Testis (tissue), 2 donors: ENCODE results near the gene FAM20C.

Source experiments
- POLR2A ChIP-seq: fragments of 450-650 bp; IDR thresholded peaks from one replicate; pipeline ENCODE4 v1.6.1; 2017; ENCODE audit warnings: antibody characterized with exemption, mild to moderate bottlenecking, moderate library complexity
- TF ChIP-seq, protein P1 (sequence below), 3 experiments: fragments of 450-650 bp in 2 of 3; fragments of 200-600 bp in 1 of 3; sonication (generic) in 1 of 3; IDR thresholded peaks; one replicate each; pipeline ENCODE4 v1.5.1; 2016 to 2019; ENCODE audit warnings: antibody characterized with exemption in 3 of 3, mild to moderate bottlenecking in 2 of 3, moderate library complexity in 1 of 3

DNA sequence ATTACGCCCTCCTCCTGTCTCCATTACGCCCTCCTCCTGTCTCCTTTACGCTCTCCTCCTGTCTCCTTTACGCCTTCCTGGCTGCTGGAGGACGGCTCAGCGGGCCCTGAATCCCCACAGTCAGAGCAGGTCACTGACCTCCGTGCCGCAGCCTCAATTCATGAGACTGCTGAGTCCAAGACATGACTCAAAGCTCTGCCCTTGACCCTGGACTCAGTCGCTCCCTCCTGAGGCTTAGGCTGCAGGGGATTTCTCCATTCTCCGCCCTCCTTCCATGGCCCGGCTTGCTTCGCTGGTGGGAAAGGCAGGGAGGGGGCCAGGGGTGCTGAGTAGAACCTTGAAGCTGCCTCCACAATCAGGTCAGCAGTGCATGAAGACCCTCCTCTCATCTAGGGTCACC, 76.6 kb downstream of the FAM20C start:
- TF ChIP-seq, protein P1, sequence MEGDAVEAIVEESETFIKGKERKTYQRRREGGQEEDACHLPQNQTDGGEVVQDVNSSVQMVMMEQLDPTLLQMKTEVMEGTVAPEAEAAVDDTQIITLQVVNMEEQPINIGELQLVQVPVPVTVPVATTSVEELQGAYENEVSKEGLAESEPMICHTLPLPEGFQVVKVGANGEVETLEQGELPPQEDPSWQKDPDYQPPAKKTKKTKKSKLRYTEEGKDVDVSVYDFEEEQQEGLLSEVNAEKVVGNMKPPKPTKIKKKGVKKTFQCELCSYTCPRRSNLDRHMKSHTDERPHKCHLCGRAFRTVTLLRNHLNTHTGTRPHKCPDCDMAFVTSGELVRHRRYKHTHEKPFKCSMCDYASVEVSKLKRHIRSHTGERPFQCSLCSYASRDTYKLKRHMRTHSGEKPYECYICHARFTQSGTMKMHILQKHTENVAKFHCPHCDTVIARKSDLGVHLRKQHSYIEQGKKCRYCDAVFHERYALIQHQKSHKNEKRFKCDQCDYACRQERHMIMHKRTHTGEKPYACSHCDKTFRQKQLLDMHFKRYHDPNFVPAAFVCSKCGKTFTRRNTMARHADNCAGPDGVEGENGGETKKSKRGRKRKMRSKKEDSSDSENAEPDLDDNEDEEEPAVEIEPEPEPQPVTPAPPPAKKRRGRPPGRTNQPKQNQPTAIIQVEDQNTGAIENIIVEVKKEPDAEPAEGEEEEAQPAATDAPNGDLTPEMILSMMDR (IDR thresholded peaks at IDR 0.05): no peak
- TF ChIP-seq POLR2A: no peak
